ENCODE measurements around the gene FAM234B.

Gene FAM234B

DNA sequence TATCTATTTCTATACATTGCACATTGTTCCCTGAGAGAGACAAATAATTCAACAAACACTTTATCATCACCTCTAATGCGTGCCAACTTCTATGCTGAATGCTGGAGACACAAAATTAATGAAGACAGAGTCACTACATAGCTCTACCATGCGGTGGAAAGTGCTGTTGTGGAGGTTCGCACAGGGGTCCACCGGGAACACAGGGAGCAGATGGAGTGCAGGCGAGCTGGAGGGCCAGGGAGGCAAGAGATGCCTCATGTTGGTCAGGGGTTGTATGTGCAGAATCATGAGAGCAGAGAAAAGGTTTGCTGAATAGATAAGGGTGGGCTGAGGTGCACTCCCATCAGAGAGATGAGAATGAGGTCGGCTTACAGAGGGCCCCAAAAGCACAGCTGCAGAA lies 25.2 kb downstream of the FAM234B start:
- H3K4me3 ChIP-seq (ENCODE audit: low read depth, low read length), result no peak overlapping the region
- TF ChIP-seq, protein P1, sequence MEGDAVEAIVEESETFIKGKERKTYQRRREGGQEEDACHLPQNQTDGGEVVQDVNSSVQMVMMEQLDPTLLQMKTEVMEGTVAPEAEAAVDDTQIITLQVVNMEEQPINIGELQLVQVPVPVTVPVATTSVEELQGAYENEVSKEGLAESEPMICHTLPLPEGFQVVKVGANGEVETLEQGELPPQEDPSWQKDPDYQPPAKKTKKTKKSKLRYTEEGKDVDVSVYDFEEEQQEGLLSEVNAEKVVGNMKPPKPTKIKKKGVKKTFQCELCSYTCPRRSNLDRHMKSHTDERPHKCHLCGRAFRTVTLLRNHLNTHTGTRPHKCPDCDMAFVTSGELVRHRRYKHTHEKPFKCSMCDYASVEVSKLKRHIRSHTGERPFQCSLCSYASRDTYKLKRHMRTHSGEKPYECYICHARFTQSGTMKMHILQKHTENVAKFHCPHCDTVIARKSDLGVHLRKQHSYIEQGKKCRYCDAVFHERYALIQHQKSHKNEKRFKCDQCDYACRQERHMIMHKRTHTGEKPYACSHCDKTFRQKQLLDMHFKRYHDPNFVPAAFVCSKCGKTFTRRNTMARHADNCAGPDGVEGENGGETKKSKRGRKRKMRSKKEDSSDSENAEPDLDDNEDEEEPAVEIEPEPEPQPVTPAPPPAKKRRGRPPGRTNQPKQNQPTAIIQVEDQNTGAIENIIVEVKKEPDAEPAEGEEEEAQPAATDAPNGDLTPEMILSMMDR (IDR thresholded peaks at IDR 0.05; ENCODE audit: insufficient read depth, low read depth, low read length, missing control alignments), result no peak
- no peak for DNase-seq (ENCODE audit: low read depth)

DNA sequence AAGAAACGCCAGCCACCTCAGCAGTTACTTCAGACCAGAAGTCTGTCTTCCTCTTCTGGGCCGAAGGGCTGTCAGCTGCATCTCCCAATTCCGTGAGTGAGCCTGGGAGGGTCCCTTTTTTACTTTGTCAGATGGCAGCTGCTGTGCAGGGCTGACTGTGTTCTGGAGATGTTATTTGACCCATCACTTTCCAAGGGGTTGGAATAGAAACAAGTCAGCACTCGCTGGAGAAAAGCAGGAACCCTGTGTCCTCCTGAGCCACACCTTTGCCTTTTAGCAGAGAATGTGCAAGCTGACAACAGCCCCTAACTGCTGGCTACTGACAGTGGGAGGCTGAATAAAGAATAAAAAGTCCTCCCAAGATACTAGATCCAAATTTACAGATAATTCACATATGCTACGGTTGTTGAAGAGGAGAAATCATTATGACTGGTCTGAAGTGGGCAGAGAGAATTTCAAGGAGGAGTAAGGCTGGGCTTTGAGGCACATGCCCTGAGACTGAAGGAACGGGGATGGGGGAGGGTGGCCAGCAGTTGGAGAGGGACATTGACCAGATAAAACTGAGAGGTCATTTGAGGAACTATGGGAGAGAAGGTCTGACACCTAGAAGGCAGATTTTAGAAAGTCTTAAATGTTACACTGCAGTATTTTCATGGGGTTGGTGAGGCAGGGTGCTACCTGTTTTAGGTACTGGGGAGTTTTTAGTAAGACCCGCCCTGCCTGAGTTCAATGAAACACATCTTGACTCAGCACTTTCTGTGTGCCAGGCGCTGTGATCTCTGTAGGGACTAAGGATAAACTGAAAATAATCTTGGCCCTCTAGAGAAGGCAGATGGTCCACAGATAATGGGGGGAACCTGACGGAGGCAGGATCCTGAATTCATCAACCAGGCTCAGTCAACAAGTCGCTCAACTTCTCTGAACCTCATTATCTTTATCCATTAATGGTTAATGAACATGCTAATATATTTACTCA lies 27.4 kb downstream of the FAM234B start:
- no peak overlapping the region for H3K4me3 ChIP-seq (ENCODE audit: low read depth, low read length)
- TF ChIP-seq, protein P1 (IDR thresholded peaks at IDR 0.05; ENCODE audit: insufficient read depth, low read depth, low read length, missing control alignments), result no peak
- no peak for DNase-seq (ENCODE audit: low read depth)

DNA sequence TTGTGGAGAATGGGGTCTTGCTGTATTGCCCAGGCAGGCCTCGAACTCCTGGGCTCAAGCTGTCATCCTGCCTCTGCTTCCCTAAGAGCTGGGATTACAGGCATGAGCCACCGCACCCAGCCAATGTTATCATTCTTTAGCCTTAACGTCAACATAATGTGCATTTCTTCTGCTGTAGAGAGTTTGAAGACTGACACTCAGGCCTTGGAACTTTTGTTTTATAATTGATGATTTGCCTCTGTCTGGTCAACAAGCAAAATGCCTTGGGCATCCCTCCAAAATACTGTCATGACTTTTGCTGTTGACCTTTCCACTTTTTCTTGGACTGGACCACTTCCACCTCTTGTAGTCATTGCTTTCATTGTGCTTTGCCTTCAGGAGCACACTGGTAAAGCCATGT lies 29.0 kb downstream of the FAM234B start:
- TF ChIP-seq, protein P1 (IDR thresholded peaks at IDR 0.05; ENCODE audit: insufficient read depth, low read depth, low read length, missing control alignments), result no peak
- no peak for DNase-seq (ENCODE audit: low read depth)
- H3K4me3 ChIP-seq (ENCODE audit: low read depth, low read length), result no peak overlapping the region

DNA sequence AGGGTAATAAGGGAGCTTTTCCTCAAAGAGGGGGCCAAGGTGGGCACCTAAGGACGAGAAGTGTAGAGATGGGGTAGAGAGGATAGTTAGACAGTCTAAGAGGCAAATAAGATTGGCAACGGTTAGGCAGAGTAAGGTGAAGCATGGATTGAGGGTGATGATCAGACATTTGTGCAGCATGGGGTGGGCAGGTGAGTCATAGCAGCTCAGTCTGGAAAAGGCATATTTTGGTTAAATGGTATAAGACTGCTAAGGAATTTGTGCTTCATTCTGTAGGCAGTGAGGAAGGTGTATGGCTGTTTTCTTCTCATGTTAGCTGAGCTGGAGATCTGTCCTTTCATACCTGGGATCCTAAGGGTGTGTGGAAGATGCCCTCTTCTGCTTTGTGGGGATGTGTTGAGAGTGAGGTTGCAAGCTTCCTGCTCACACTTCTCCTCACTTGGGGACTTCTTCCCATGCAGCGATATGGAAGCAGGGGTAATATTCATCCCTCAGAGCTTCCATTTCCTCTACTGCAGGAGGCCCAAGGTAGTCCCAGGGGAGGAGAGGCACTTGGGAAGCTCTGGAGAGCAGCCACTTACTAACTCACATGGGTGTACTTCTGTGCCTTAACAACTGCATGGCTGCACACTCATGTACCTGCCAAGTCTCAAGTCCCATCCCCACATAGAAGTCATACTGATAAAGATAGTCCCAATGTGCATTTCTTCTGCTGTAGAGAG lies 30.4 kb downstream of the FAM234B start:
- TF ChIP-seq, protein P1 (IDR thresholded peaks at IDR 0.05; ENCODE audit: insufficient read depth, low read depth, low read length, missing control alignments), result no peak
- H3K4me3 ChIP-seq (ENCODE audit: low read depth, low read length), result no peak overlapping the region
- DNase-seq (ENCODE audit: low read depth), result no peak

DNA sequence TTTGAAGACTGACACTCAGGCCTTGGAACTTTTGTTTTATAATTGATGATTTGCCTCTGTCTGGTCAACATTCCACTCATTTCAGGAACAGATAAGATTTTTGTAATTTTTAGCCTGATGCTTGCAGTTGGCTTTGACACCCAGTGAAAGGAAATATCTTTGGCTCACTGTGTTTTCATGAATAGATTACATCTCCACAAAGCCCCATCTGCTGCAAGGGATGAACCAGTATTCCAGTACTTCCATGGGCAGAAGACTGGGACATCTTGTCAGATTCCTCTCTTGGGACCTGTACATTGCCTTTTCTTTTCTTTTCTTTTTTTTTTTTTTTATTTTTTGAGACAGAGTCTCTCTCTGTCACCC lies 30.9 kb downstream of the FAM234B start:
- TF ChIP-seq, protein P1 (IDR thresholded peaks at IDR 0.05; ENCODE audit: insufficient read depth, low read depth, low read length, missing control alignments), result no peak
- no peak for DNase-seq (ENCODE audit: low read depth)
- H3K4me3 ChIP-seq (ENCODE audit: low read depth, low read length), result no peak overlapping the region

DNA sequence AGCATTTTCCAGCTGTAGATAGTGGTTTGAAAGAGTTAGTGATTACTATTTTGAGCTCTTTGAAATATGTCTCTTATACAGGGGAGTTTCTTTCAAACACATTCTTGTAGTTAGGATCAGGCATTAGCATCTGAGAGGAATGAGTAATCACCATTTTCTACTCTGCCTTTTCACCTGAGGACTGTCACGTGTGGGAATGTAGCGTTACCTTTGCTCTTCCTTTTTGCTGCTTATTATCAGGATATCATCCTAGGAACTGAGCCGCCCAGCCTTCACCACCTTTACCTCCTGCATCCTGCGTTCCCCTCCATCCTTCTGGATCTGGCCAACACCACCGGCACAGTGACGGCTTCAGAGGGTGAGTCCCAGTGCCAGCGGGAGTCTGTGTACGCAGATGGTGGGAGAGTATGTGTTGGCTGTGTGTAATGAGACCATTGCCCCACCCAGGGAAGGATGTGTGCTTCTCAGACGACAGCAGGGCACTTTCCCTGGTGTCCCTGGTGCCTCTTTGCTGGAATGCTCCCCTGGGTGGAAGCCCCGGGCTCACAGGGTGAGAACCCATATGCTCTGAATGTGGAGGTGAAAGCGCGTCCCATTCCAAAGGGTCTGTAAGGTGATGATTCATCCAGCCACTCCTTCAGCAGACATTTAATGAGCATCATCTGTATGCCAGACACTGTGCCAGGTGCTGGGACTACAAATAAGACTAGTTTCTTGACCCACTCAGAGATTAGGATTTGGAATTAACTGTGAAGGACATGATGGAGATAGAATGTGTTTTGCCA lies 31.8 kb downstream of the FAM234B start:
- DNase-seq (ENCODE audit: low read depth), result no peak
- TF ChIP-seq, protein P1 (IDR thresholded peaks at IDR 0.05; ENCODE audit: insufficient read depth, low read depth, low read length, missing control alignments), result no peak
- H3K4me3 ChIP-seq (ENCODE audit: low read depth, low read length), result no peak overlapping the region

Measured in GM12865 (cell line).